Fibroblast of skin of right biceps (primary cell): ENCODE results near the gene IGF1R.

Experiments used
- DNase-seq: peaks from one replicate; pipeline ENCODE4 v3.0.0-alpha.2; 2013

The IGF1R gene

GRCh38 chr15:98870788-98871187 is 222.4 kb downstream of the IGF1R start:
- DNase-seq = no peak

GRCh38 chr15:98872774-98873173 is 224.4 kb downstream of the IGF1R start:
- no peak for DNase-seq

GRCh38 chr15:98873441-98874218 is 225.3 kb downstream of the IGF1R start:
- peak; percentile 90 for DNase-seq

GRCh38 chr15:98874370-98874769 is 226.0 kb downstream of the IGF1R start:
- no peak for DNase-seq

GRCh38 chr15:98874773-98875172 is 226.4 kb downstream of the IGF1R start:
- no peak for DNase-seq

GRCh38 chr15:98875309-98875708 is 227.0 kb downstream of the IGF1R start:
- no peak for DNase-seq

GRCh38 chr15:98876451-98877369 is 228.4 kb downstream of the IGF1R start:
- DNase-seq = peak; percentile 54

GRCh38 chr15:98878172-98878571 is 229.8 kb downstream of the IGF1R start:
- DNase-seq = peak; percentile 87

- no peak for DNase-seq
Measured at GRCh38 chr15:98878862-98879261, 230.5 kb downstream of the IGF1R start.

GRCh38 chr15:98881526-98882520 is 233.5 kb downstream of the IGF1R start:
- peak; percentile 75 for DNase-seq

- DNase-seq = no peak
Measured at GRCh38 chr15:98883478-98883877, 235.1 kb downstream of the IGF1R start.

- no peak for DNase-seq
Measured at GRCh38 chr15:98884894-98885293, 236.6 kb downstream of the IGF1R start.

- no peak for DNase-seq
Measured at GRCh38 chr15:98887976-98888375, 239.6 kb downstream of the IGF1R start.

GRCh38 chr15:98888820-98889479 is 240.6 kb downstream of the IGF1R start:
- DNase-seq = peak; percentile 58

- peak; percentile 98 for DNase-seq
Measured at GRCh38 chr15:98889930-98890695, 241.8 kb downstream of the IGF1R start.

GRCh38 chr15:98891301-98891700 is 243.0 kb downstream of the IGF1R start:
- no peak for DNase-seq

GRCh38 chr15:98893401-98893800 is 245.1 kb downstream of the IGF1R start:
- no peak for DNase-seq

- no peak for DNase-seq
Measured at GRCh38 chr15:98894312-98894711, 246.0 kb downstream of the IGF1R start.

GRCh38 chr15:98896002-98896721 is 247.8 kb downstream of the IGF1R start:
- DNase-seq = peak; percentile 86
